ENCODE data around the gene DAPP1.

DNA sequence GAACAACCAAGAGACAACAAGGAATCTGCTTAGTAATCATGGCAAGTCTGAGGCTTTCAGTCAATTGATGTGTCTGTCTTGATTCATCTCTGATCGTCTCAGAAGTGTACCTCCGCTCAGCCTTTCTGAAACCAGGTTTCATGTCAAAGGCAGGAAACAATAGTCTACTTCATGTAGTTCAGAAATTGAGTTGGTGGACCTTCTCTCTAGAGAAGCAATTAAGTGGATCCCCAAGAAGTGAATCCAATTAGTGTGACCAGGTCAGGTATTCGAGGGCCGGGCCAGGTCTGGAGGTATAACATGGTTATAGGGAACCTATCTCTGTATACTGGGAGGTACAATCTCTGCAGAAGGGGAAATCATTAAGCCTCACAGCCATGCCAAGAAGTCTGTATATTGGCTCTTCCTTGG, 32.0 kb downstream of the DAPP1 start:
- no peak for TF ChIP-seq CTCF (IDR thresholded peaks at IDR 0.05)
- TF ChIP-seq POLR2A (IDR thresholded peaks at IDR 0.05): no peak
